AG09309 (cell line): ENCODE results near the gene PPP1R37.

Source experiments
- DNase-seq: peaks from one replicate; pipeline ENCODE4 v3.0.0-alpha.2; 2010; ENCODE audit warnings: low read depth
- H3K4me3 ChIP-seq: 2 replicates; pipeline ENCODE4 v1.5.1; 2011; ENCODE audit warnings: mild to moderate bottlenecking, low read depth, low read length, moderate library complexity; ENCODE audit not compliant: control insufficient read depth
- CTCF ChIP-seq: IDR thresholded peaks from 2 replicates; pipeline ENCODE4 v1.5.1; 2011; ENCODE audit warnings: mild to moderate bottlenecking, low read depth, low read length, inconsistent platforms; ENCODE audit not compliant: insufficient read depth, control insufficient read depth; ENCODE audit errors: missing control alignments

Gene PPP1R37

GRCh38 chr19:45119582-45119981 lies 26.6 kb downstream of the PPP1R37 start:
- no peak for TF ChIP-seq CTCF
- DNase-seq = no peak
- H3K4me3 ChIP-seq = no peak overlapping the region

GRCh38 chr19:45121827-45122345 lies 28.9 kb downstream of the PPP1R37 start:
- H3K4me3 ChIP-seq = no peak overlapping the region
- TF ChIP-seq CTCF = no peak
- DNase-seq = no peak

GRCh38 chr19:45122832-45123231 lies 29.9 kb downstream of the PPP1R37 start:
- TF ChIP-seq CTCF = no peak
- no peak for DNase-seq
- no peak overlapping the region for H3K4me3 ChIP-seq

GRCh38 chr19:45123440-45123850 lies 30.5 kb downstream of the PPP1R37 start:
- no peak for TF ChIP-seq CTCF
- no peak for DNase-seq
- H3K4me3 ChIP-seq = no peak overlapping the region

GRCh38 chr19:45124021-45124420 lies 31.0 kb downstream of the PPP1R37 start:
- DNase-seq = no peak
- H3K4me3 ChIP-seq = no peak overlapping the region
- TF ChIP-seq CTCF = no peak

GRCh38 chr19:45125360-45125759 lies 32.4 kb downstream of the PPP1R37 start:
- H3K4me3 ChIP-seq = no peak overlapping the region
- no peak for TF ChIP-seq CTCF
- DNase-seq = no peak
